GM19099 (cell line): ENCODE measurements around the gene NEURL4.

ENCODE experiments used
- POLR2A ChIP-seq: IDR thresholded peaks from 3 replicates; pipeline ENCODE4 v1.6.1; 2011; ENCODE audit warnings: low read depth; ENCODE audit not compliant: insufficient read length; ENCODE audit errors: extremely low read depth

The NEURL4 gene

DNA sequence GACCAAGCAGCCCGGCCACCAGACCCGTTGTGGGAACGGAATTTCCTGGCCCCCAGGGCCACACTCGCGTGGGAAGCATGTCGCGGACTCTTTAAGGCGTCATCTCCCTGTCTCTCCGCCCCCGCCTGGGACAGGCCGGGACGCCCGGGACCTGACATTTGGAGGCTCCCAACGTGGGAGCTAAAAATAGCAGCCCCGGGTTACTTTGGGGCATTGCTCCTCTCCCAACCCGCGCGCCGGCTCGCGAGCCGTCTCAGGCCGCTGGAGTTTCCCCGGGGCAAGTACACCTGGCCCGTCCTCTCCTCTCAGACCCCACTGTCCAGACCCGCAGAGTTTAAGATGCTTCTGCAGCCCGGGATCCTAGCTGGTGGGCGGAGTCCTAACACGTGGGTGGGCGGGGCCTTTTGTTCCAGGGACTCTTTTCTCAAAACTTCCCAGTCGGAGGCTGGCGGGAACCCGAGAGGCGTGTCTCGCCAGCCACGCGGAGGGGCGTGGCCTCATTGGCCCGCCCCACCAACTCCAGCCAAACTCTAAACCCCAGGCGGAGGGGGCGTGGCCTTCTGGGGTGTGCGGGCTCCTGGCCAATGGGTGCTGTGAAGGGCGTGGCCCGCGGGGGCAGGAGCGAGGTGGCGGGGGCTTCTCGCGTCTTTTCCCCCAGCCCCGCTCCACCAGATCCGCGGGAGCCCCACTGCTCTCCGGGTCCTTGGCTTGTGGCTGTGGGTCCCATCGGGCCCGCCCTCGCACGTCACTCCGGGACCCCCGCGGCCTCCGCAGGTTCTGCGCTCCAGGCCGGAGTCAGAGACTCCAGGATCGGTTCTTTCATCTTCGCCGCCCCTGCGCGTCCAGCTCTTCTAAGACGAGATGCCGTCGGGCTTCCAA lies 47.8 kb downstream of the NEURL4 start, which contains the start of gene SLC2A4:
Gene SLC2A4, plus strand, starts transcription at position 645 of the 879 bp plus-strand sequence. Its CDS starts 217 bp downstream, at position 862.
- no peak for TF ChIP-seq POLR2A

GRCh38 chr17:7280519-7281073 lies 48.5 kb downstream of the NEURL4 start:
- no peak for TF ChIP-seq POLR2A

DNA sequence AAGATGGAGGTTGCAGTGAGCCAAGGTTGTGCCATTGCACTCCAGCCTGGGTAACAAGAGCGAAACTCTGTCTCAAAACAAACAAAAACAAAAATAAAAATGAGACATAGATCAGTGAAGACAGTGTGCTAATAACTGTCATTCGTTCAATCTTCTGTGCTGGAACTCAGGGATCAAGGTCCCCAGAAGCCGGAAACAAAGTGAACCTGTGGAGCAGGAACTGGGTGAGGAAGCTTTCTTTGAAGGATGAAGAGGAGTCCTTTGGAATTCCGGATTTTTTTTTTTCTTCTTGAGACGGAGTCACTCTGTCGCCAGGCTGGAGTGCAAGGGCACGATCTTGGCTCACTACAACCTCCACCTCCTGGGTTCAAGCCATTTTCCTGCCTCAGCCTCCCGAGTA lies 49.7 kb downstream of the NEURL4 start:
- TF ChIP-seq POLR2A, result no peak

DNA sequence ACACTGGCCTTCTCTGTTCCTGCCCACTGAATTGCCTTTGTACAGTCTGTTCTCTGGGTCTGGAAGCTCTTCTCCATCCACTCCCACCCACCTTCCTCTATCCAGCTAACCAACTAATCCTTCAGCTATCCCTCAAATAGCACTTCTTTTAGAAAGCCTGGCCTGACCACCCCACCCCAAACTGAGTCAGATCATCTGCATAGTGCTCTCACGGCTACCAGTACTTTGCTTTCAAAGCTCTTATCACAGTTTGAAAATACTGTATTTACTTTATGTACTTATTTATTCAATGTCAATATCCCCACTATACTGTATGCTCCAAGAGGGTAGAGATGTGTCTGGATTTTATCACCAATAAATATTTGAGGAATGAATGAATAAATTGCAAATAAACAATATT lies 62.4 kb downstream of the NEURL4 start:
- no peak for TF ChIP-seq POLR2A
